ENCODE measurements around the gene CASKIN1.
"Not testable (repeated sequence)": the region's sequence is repeated elsewhere in the genome, so short reads cannot be mapped to it uniquely, and the experiment has no call there.

CASKIN1 gene

DNA sequence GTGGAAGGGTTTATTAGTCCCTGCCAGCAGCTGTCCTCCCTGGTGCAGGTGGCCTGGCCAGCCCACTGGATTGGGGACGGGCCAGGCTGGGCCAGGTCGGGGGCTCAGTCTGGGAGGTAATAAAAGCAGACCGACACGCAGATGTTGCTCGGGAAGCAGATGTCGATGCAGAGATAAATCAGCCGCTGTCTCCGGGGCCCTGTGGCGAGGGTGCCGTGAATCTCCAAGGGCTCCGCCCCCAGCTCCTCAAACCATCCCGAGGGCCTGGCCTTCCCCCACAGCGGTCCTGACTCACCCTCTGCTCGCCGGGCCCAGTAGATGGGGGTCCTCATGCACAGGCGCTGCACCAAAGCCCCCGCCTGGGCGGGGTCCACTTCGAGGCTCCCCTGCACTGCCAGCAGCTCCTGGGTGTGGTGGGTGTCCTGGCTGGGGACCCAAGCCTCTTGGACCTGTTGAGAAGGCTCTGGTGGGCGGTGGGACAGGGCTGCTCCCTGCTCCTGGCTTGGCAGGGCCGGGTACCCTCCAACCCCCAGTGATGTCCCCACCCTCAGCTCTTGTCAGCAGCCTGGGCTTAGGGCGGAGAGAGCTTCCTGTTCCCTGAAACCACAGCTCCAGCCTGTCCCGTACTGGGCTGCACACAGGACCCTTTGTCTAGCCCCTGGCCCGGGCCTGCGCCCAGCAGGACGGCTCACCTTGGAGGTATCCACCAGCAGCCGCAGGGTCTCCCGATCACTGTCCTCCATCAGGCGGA, 13.0 kb upstream of the CASKIN1 start:
- no peak for DNase-seq

DNA sequence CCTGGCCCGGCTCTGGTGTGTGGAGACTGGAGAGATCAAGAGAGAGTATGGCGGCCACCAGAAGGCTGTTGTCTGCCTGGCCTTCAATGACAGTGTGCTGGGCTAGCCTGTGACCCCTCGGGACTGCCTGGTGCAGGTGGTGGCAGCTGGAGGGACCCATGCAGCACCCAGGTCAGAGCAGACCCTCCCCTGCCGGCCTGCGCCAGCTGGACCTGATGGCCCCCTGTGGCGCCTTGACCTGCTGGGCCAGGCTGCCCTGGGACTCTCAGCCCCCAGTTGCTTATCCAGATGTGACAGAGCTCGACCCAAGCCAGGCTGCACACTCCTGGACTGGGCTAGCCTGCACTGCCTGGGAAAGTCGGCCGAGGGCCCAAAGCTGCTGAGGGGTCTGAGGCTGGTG, 12.4 kb upstream of the CASKIN1 start:
- DNase-seq, result no peak

DNA sequence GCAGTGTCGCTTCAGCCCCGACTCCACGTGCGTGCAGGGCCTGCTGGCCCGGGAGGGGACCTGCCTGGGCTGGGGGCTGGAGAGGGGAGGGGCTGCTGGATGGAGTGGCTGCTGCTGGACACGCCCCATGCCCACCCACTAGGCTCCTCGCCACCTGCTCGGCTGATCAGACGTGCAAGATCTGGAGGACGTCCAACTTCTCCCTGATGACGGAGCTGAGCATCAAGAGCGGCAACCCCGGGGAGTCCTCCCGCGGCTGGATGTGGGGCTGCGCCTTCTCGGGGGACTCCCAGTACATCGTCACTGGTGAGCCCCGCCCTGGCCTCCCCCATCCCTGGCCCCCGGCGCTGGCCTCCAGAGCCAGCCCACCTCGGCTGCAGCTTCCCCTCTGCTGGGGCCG, 11.9 kb upstream of the CASKIN1 start:
- DNase-seq, result no peak

DNA sequence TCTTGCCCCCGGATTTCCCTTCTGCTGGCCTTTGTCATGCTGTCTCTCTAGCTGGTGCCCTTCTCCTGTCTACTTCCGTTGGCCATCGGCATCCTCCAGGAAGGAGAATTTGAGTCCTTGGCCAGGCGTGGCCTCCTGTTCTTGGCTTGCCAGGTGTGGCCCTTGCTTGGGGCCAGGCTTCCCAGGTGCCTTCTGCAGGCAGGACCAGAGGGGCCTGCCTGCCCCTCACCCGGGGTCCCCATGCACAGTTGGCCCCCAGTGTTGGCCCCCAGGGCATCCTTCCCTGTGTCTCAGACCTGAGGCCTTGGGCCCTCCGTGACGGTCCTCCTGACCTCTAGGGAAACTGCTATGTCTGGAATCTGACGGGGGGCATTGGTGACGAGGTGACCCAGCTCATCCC, 11.5 kb upstream of the CASKIN1 start:
- no peak for DNase-seq

DNA sequence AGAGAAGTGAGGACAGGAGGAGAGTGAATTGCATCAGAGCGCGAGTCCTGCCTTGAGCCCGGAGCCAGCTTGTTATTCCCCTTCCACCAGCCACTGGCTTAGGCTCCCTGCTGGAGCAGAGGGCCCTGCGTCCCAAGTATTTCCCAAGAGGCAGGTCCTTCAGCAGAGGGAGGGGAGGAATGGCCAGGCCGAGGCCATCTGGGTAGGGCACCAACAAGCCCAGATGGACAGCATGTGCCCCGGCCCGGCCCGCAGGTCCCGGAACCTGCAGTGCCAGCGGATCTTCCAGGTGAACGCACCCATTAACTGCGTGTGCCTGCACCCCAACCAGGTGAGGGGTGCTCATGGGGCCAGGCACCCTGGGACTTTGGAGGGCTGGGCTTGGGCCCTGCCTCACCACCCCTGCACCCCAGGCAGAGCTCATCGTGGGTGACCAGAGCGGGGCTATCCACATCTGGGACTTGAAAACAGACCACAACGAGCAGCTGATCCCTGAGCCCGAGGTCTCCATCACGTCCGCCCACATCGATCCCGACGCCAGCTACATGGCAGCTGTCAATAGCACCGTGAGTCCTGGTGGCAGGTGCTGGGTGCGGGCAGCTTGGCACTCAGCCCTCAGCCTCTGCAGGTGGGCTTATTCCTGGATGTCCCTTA, 10.5 kb upstream of the CASKIN1 start:
- peak; percentile 35 for DNase-seq

DNA sequence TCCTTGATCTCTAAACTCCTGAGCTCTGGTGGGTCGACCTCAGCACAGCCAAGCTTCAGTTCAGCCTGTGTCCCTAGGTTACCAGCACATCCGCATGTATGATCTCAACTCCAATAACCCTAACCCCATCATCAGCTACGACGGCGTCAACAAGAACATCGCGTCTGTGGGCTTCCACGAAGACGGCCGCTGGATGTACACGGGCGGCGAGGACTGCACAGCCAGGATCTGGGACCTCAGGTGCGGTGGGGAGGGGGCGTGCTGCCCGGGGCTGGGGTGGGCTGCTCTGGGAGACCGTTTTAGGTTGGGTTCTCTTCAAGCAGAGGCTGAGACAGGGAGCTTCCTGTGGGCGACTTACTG, 10.0 kb upstream of the CASKIN1 start:
- no peak for DNase-seq

DNA sequence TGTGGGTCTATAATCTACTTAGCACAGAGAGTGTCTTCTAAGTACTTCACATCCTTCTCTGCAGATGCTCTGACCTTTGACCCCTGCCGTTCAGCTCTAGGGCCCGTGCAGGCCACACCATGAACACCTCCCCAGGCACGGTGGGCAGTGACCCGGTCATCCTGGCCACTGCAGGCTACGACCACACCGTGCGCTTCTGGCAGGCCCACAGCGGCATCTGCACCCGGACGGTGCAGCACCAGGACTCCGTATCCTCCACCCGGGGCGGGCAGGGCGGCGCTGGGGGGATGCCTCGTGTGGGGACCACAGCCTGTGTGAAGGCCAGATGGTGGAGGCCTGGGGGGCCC, 9.5 kb upstream of the CASKIN1 start:
- DNase-seq, result no peak

DNA sequence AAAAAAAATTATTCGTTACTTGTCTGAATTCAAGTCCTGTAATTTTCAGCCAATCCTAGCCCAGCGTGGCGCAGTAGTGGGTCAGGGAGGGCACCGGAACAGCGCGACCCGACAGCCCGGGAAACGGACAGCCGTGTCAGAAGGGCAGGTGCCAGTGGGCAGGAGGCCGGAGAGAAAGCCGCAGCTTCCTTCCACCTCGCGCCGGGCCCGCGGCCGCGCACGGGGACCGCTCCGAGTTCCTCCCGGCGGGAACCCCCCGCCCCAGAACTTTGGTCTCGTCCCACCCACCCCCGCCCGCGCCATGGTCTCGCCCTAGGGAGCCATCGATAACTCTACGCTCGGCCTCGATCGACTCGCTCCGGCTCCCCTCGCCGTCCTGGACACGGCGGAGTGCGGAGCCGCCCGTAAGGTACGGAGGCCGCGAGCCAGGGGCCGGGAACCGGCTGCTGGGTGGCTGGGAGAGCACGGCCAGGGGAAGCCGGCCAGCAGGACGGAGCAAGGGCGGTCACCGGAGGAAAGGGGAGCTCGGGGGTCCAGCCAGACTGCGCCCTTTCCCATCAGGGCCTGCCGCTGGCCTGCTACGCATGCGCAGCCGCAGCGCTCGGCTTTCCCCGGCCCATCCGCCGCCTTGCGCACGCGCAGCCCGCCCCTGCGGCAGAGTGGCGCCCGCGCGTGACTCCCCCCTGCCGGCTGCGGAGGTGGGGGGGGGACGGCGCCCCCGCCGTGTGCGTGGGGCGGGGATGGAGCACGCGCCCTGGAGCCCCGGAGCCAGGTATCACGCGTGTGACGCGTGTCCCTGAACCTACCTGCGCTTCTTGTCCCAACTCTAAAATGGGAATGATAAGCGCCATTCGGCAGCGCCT, 8.9 kb upstream of the CASKIN1 start, which contains the start of gene MLST8:
MLST8 (plus strand) TSS at position 351 of the 863 bp plus-strand sequence. CDS start 632 bp downstream, outside the sequence.
- peak; percentile 92 for DNase-seq

DNA sequence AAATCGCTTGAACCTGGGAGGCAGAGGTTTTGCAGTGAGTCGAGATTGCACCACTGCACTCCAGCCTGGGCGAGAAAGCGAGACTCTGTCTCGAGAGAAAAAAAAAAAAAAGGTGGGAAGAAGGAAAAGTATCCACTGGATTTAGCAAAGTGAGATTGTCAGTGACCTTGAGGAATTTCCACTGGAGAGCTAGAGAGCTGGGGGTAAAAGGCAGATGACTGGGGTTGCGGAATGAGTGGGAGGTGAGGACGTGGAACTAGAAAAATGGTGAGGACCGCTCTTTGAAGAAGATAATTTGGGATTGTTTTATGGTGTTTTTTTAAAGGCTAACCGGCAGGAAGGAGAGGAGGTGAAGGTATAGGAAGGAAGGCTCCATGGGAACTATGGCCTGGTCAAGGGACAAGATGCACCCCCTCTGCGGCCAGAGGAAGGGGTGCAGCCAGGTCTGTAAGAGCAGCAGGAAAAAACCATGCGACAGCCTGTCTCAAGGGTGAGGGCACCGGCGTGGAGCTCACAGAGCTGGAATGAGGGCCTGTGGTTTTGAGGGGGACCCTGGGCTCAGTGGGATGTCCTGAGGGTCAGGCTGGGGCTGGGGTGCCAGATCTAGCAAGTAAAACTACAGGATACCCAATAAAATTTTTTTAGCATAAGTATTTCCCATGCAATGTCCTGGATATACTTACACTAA, 8.2 kb upstream of the CASKIN1 start:
- no peak for DNase-seq

DNA sequence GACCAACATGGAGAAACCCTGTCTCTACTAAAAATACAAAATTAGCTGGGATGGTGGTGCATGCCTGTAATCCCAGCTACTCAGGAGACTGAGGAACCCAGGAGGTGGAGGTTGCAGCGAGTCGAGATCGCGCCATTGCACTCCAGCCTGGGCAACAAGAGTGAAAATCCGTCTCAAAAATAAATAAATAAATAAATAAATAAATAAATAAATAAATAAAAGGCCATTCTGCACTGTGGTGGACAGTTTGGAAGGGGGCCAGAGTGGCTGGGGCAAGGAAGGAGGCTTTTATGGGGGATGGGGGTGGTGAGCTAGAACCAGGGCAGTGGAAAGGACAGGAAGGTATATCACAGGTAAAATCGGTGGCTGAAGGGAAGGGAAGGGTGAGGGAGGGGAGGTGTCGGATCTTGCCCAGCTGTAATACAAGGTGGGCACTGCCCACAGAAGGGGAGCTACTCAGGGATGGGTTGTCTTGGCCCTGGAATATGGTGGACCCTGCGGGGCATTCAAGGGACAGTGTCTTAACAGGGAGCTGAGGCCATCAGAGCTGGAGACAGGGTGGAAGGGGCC, 6.8 kb upstream of the CASKIN1 start:
- DNase-seq, result not testable (repeated sequence)

DNA sequence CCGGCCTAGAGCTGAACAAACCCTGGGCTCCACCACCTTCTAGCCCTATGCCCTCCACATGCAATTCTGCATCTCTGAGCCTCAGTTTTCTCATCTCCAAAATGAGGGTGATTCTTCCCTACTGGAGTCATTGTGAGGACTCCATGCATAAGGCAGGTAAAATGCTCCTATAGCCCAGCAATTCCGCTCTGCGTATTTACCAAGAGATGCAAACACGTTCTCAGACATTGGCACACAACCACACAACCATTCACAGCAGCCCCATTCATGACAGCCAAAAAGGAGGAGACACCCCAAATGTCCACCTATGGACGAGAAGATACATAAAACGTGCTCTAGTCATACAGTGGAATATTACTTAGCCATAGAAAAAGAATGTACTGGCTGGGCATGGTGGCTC, 3.9 kb upstream of the CASKIN1 start:
- DNase-seq, result no peak

DNA sequence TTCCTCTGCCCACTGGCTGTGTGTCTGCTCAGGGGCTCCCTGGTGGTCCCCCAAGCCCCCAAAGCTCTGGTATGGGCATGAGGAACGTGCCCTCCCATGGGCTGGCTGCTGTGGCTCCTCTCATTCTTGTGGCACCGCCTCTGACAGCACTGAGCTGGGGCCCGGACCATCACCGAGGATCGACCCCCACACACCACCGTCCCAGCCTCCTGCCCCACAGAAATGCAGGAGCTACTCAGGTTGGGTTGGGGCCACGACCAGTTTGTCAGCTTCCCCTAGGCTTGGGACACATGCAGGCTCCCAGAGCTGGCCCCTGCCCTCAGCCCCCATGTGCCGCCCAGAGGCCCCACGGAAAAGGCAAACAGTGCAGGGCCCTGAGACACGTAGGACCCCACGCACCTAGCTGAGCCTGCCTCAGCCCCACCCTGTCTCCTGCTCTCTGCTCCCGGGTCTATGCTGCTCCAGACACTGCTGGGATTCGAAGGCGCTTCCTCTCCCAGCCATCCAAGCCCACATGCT, 3.3 kb upstream of the CASKIN1 start:
- no peak for DNase-seq

DNA sequence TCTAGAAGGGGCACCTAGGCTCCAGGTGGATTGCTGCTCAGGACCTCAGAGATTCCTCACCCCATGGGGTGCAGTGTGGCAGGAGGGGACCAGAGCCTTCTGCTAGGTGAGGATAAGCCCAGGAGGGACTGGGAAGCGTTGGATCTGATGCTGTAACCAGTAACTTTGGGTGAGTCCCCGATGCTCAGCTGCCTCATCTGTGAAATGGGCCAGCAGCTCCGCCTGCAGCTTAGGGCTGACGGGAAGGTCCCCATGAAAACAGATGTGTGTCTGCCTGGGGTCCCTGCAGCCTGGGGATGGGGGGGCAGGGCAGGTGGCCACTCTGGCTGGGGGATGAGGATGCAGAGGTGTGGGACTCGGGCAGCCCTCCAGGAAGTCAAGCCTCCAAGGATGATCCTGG, 2.7 kb upstream of the CASKIN1 start:
- DNase-seq, result no peak

DNA sequence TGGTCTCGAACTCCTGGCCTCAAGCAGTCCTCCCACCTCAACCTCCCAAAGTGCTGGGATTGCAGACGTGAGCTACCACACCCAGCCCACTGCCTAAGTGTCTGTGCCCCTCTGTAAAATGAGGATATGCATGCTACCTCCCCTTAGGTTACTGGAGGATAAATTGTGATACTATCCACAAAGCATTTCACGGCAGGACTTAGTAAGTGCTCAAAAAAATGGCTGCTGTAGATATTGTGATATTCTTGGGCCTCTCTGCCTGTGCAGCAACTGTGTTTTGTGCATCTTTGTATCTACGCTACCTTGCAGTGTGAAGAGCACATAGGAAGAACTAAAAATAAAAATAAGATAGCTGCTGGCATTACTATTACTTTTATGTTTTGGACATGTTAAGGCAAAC, 1.9 kb upstream of the CASKIN1 start:
- DNase-seq, result no peak

DNA sequence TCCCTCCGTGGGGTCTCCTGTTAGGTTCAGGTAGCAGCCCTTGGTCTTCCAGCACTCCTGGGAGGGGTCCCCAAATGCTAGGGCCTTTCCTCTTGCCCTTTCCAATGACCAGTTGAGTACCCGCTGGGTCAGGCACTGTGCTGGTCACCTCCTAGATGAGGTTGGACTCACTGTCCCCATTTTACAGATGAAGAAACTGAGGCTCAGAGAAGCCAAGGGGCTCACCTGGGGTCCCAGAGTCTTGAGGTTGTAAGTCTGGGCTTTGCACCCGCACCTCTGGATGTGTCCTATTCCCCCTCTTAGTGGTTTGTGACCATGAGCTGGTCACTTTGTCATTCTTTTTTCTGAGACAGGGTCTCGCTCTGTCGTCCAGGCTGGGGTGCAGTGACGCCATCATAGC, 1.4 kb upstream of the CASKIN1 start:
- DNase-seq, result no peak

DNA sequence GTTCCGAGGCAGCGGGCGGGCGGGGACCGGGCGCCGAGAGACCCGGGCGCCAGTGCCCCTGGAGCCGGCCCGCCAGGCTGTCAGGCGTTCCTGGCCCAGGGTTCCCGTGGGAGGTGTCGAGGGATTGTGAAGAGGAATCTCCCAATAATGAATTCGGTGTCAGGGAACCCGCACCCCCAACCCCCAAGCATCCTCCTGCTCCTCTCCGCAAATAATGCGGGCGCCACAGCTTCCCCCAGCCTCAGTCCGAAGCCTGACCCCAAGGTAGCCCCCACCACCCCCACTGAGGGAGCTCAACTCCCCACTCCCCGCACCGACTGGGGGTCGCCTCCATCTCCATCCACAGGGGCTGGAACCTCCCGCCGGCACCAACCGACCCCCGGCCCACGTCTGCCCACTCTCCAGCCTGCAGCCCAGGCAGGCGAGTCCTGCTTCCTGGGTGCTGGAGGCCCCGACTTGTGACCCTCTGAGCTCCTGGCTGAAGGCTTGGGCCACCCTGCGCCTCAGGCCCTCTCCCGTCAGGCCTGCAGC, 641 bp upstream of the CASKIN1 start:
- no peak for DNase-seq

DNA sequence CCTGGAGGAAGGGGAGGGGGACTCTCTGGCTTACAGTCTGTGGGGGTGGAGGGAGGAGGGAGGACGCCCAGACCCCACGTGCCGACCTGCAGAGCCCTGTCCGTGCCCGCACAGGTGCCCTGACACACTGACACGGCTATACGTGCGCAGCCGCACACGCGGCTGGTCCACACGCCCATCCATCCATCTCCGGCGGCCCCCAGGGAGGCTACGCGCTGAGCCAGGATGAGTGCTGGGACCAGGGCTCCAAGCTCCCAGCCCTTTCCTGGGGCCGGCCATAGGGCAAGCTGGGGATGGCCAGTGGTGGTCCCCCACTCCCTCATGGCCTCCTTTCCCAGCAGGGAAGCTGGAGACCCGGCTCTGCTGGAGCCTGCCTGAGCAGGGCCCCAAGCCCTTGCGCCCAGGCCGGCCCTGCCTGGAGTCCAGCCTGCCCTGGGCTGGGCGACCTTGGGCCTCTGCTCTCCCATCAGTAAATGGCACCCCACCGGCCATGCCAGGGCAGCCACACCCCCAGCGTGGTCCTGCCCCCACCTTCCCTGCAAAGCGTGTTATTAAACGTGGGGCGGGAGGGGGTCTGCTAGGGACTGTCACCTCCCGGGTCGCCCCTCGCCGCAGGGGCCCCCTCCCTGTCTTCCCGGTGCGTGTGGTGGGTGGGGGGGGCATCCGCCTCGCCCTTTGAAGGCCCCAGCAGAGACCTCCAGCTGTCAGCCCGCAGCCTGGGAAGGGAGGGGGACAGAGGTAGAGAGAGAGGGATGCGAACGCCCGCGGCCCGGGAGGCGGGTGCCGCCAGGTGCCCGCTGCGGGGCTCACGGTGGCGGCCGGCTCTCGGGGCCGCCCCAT, 863 bp downstream of the CASKIN1 start:
- DNase-seq, result no peak

DNA sequence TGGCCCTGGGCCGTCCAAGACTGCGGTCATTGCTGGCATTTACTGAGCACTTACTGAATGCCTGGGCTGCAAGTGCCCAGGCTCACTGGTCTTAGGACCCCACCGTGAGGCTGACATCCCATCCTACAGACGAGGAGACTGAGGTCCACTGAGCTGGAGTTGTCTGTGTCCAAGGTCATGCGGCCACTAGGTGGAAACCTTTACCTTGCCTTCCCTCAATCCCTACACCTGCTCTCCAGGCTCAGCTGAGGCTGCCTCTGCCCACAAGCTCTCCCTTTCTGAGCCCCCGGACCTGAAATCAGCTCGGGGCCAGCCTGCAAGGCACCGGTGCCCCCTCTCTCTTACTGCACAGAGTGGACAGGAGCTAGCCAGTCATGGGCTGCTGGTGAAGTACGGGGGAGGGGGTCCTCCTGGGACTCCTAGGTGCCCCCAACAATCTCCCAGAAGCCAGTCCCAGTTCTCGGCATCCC, 1.5 kb downstream of the CASKIN1 start:
- peak; percentile 27 for DNase-seq

DNA sequence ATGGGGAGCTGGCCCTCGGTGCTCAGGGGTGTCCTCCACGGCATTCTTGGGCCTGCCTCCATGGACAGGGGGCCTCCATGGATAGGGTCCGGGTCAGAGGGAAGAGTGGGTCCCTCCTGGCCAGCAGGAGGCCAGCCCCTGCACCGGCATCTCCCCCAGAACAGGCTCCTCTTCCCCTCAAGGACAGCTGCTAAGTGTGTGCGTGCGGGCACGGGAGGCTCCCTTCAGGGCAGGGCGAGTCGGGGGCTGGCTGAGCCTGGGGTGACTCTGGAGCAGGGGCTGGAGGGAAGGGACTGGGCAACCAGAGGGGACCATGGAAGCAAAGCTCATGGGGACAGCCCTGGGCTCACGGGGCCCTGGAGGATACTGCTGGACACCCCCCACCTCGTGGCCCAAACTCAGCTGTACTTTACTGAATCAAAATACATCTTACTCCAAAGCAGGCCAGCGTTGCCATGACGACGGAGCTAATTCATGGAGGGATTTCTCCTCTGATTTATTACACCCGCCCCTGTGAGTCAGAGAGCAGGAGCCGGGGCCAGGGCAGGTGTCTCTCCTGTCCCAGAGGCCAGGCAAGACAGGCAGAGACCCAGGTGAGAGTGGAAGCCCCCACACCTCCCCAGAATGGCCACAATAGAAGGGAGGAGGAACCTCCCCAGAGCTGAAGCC, 2.1 kb downstream of the CASKIN1 start:
- no peak for DNase-seq

DNA sequence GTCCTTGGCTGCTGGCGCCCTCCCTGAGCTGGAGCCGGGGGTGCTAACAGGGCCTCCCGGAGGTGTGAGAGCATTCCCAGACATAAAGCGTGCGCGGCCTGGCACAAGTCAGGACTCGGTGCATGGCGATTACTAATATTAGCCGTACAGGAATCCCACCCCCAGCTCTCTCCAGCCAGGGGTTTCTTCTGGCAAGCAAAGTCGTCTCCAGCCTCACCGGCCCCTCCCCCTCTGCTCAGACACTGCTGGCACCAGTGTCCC, 5.0 kb downstream of the CASKIN1 start:
- no peak for DNase-seq
